HUDEP-2 (cell line): ENCODE data around the gene DNAH6.
A peak's percentile ranks its signal among the peaks of the same experiment; 100 is the strongest.

ENCODE experiments used
- DNase-seq, 76 experiments: peaks; one replicate each; lab custom pipeline; 2025; ENCODE audit not compliant: unreplicated experiment in 76 of 76; lab: John Stamatoyannopoulos, UW

DNAH6 gene

DNA sequence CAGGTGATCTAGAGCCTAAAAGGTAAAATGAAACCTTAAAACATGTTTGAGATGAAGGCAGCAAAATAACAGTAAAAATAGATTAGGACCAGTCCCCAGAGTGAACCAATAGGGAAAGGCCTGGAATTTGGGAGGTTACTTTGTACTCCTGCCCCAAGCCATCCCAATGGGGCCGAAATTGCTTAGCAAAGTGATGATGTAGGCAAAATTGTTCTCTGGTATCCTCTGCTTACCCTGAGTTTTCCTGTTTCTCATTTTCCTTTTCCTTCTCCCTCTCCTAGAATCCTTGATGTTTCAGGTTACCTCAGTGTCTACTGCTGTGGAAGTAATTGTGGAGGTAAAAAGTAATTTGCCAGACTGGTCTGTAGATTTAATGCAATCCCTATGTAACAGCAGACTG is 271.7 kb downstream of the DNAH6 start:
- no peak for DNase-seq

DNA sequence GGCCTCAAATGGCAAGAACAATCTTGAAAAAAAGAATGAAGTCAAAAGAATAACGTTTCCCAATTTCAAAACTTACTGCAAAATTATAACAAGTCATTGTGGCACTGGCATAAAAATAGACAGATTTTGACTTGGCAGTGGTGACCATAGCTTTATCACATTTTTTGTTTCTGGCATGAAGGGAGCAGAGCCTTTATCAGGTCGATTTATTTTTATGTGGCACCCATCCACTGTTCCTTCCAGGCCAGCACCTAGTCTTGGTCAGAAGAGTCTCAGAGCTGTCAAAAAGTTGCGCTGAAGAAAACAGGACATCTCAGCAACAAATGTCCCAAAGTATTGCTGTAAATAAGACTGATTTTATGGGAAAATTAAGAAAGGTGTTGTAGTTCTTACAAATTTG is 272.2 kb downstream of the DNAH6 start:
- DNase-seq: no peak

DNA sequence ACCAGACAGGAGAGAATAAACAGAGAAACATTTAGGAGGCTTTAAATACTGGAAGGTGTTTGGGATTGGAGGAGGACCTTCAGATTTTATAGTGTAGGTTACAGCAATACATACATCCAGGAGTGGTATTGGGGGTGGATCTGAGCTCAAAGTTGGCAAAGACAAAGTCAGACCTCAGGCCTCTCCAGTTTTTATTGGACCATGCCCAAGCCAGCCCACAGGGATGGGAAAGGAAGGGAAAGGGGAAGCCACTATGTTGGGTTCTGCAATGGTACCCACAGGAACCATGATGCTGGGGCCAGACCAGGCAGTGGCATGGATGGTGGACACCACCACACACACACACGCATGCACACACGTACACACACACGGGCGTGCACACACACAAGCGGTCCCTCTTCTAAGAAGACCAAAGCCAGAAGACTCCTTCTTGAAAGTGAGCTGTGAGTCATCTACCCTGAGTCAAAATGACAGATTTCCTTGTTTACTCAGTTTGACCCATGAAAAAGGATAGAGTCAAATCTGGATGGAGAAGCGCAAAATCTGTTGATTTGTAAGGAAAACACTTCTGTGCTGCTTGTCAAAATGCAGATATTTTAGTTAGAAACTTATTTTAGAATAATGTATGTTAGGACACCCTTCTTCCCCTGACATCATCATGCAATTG is 276.7 kb downstream of the DNAH6 start:
- DNase-seq: no peak

DNA sequence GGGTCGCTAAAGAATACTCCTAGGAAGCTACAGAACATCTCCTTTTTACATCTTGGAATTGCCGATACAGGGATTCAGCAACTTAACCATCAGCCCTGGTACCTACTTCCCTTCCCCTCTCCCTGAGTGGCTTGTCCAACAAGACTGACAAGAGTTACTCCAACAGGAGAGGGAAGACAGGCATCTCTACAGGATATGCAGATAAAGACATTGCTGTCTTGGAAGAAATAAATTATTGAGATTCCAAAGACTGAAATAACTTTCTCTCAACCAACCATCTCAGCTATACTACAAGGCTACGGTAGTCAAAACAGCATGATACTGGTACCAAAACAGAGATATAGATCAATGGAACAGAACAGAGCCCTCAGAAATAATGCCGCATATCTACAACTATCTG is 277.3 kb downstream of the DNAH6 start:
- DNase-seq: no peak

DNA sequence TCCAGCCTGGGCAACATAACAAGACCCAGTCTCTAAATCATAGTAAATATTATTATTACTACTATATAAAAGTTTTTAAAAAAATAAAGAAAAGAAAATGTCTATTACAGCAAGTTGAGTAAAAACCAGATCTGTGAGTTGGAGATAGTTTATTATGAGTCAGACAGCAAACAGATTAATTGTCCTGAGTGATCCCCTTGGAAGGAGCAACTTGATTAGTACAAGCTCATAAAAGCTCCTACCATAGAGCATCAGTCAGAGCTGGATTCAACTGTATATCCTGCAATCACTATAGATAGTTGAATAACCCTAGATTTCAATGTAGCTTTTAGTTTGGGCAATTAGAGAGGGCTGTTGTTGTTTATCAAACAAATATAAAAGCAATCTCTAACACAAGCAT is 280.5 kb downstream of the DNAH6 start:
- DNase-seq: no peak

DNA sequence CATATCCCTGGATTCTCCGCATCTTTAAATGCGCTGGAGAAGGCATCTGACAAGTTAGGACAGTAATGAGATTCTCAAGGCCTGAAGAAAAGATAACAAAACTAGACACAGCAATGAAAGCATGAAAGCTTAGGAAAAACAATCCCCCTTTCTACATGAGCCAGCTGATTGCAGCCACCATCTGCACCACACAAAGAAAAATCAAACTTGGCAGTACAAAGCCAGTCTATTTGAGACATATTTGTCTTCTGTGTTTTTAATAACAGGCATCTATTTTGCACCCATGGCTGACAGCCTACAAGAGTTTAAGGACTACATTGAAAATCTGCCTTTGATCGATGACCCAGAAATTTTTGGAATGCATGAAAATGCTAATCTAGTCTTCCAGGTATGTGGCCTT is 281.0 kb downstream of the DNAH6 start:
- DNase-seq: no peak

DNA sequence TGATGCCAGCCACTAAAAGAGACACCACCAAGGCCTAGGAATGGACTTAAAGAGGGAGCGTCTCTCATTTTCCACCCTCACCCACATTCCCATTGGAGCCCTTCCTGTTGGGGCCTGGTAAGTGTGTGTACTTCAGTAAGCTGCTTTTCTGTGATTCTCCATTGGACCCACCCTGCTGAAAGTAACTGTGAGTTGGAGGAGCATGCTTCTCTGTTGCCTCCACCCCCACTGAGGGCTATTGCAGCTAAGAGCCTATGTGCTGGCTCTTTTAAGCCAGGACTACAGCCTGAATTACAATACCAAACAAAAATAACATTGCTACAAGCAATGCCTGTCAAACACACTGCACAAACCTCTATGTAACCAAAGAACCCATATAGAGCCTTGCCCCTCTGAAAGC is 283.5 kb downstream of the DNAH6 start:
- no peak for DNase-seq

DNA sequence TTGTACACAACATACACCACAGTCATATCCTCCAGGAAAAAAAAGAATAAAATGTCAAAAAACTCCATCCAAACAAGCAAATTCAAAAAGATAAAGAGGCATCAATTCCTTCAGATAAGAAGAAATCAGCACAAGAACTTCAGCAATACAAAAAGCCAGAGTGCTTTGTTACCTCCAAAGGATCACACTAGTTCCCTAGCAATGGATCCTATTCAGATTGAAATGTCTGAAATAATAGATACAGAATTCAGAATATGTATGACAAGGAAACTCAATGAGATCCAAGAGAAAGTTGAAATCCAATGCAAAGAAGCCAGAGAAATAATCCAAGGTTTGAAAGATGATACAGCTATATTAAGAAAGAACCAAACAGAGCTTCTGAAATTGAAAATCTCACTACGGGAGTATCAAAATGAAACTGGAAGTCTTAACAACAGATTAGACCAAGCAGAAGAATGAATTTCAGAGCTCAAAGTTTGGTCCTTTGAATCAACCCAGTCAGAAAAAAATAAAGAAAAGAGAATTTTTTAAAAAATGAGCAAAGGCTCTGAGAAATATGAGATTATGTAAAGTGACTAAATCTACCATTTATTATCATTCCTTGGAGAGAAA is 284.0 kb downstream of the DNAH6 start:
- DNase-seq: no peak

DNA sequence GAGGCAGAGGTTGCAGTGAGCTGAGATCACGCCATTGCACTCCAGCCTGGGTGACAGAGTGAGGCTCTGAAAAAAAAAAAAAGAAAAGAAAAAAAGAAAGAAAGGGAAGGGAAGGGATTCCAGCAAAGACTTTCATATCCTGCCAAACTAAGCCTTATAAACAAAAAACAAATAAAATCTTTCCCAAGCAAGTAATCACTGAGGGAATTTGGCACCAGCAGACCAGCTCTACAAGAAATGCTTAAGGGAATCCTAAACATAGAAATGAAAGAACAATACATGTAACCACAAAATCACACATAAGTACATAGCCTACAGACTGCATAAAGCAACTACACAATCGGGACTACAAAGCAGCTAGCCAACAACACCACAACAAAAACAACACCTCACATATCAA is 285.5 kb downstream of the DNAH6 start:
- DNase-seq: no peak

DNA sequence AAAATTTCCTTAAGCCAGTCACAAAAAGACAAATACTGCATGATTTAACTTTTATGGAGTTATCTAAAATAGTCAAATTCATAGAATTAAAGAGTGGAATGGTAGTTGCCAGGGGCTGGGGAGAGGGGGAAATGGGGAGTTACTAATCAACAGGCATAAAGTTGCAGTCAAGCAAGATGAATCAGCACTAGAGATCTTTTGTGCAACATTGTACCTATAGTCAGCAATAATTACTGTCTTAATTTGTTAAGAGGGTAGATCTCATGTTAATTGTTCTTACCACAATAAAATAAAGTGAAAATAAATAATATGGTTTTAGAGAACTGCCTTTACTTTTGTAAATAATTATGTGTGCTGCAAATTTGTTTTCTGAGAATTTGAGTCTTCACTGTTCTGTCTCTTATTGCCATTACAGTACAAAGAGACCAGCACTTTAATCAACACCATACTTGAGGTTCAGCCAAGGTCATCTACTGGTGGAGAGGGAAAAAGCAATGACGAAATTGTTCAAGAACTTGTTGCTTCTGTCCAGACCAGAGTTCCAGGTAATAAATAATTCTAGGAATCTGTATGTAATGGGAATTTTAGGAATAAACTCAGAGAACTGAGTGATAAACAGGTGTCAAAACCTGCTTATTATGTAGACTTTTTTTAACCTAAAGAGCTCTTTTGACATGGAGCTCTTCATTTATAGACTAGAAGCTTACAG is 289.1 kb downstream of the DNAH6 start:
- no peak for DNase-seq

DNA sequence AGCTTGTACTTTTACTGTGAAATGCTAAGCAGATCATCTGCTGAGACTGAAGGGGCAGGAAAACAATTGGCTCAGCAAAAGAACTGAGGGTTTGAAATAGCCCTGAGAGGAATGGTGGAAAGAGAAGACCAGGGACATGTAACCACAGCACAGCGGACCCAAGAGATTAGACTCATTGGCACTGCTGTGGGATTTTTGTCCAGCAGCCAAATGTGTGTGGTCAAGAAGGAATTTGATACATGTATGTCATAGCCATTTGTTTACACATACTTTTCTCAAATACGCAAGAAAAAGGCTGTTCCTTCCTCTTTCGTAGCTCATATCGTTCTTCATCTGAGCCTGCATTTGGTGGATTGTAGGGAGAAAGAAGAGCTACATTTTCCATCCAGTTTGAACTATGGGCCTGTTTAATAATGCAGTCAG is 290.8 kb downstream of the DNAH6 start:
- DNase-seq: peak in 9 of 76 experiments; percentile 7 to 44 (median 41)

DNA sequence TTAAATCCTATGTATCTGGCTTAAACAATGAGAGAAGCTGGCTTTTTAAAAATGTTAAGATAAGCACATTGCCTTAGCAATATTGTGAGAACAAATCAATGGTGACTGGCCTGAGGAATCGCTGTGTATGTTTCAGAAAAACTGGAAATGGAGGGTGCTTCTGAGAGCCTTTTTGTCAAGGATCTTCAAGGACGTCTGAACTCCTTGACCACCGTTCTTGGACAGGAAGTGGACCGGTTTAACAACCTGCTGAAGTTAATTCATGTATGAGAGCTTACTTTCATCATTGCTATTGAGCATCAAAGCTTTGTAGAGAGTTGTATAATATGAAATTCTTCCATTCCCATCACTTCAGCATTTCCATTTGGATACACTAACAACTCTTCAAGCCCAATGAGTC is 292.0 kb downstream of the DNAH6 start:
- no peak for DNase-seq

DNA sequence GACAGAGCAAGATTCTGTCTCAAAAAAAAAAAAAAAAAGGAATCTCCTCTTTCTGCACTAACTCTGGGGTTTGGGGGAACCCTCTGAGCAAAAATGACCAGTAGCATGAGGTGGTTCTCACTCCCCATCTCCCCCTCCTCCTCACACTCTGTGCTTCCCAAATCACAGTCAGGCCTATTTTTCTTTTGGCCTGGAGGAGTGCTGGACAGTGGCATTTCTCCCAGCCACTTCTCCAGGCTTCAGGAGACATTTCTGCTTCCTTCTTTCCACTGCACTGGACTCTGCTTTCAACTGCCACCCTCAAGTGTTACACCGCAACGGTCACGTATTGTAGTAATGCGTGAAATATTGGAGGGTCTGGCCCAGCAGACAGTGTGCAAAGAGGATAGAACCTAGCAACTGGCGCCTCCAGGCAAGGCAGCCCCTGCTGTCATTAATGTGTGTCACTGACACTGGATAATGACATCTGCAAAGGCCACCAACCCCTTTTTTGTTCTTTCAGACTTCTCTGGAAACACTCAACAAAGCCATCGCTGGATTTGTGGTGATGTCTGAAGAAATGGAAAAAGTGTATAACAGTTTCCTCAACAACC is 295.6 kb downstream of the DNAH6 start:
- DNase-seq: no peak

DNA sequence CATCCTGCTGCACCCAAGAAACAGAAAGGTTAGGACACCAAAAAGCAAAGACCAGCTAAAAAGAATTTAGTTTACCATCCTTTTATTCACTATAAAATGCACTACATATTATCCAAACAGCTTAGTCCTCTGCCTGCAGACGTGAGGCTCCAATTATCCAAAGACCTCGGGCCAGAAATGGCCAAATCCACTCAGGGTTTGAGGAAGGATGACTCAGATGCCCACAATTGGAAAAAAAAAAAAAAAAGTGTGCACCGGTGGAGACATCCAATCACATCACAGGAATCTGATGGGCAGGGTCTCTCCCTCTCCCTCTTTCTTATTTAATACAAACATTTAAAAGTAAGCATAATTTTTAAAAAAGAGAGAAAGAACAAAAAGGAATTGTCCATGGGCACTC is 298.8 kb downstream of the DNAH6 start:
- DNase-seq: no peak

DNA sequence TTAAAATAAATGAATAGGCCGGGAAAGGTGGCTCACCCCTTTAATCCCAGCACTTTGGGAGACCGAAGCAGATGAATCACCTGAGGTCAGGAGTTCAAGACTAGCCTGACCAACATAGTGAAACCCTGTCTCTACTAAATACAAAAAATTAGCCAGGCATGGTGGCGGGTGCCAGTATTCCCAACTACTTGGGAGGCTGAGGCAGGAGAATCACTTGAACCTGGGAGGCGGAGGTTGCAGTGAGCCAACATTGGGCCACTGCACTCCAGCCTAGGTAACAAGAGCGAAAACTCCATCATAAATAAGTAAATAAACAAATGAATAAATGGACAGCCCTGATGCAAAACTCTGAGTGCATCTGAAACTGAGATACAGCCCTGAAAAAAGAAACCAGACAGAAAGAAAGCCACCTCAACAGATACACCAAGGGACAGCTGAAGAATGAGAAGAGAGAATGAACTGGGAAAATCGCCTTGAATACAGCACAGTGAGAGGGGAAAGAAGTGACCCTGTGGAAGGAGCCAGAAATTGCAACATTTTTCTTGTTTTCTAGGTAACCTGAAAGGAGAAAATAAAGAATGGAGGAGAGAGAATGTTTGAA is 300.2 kb downstream of the DNAH6 start:
- DNase-seq: no peak

DNA sequence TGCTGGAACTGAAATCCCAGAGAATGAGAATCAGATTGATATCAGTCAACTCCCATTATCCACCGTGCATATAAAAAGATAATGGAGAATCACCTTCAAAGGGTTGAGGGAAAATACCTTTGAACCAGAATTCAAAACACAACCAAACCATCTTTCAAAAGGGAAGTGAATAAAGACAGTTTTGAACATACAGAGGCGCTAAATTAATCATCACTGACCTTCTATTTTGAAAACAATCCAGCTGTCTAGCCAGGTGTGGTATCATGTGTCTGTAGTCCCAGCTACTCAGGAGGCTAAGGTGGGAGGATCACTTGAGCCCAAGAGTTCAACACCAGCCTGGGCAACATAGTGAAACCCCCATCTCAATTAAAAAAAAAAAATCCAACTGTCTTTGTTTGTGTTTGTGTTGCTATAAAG is 300.9 kb downstream of the DNAH6 start:
- DNase-seq: no peak

DNA sequence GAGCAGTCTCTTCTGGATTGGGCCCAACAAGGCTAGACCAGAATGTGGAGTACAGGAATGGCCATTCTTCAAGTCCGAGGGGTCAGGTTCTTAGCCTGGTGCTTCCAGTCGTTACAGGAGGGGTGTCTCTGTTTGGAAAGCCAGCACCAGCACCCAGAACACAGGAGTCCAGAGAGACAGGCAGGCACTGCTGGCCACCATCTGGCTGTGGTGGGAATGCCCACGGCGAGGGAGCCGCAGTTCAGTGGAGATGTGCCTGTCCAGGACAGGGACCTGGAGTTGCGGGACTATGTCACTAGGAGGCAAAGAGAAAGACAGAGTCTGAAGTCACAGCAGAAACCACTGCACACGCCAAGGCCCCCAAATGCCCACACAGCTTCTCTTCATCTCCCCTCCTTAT is 305.5 kb downstream of the DNAH6 start:
- no peak for DNase-seq

DNA sequence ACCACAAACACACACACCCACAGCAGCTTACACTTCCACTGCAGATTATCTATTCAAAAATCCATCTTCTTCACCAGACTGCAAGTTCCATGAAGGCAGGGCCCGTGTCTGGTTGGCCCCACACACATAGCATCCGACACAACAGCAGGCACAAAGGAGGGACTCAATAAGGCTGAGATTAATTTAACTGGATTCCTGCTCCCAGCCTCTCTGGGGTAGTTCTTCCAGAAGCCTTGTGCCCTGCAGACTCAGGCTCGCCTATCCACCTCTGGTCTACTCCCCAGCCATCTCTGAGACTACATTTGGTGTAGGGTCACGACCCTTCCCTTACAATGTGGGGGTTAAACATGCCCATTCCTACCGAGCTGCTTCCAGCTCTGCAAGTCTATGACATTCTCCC is 306.9 kb downstream of the DNAH6 start:
- no peak for DNase-seq

DNA sequence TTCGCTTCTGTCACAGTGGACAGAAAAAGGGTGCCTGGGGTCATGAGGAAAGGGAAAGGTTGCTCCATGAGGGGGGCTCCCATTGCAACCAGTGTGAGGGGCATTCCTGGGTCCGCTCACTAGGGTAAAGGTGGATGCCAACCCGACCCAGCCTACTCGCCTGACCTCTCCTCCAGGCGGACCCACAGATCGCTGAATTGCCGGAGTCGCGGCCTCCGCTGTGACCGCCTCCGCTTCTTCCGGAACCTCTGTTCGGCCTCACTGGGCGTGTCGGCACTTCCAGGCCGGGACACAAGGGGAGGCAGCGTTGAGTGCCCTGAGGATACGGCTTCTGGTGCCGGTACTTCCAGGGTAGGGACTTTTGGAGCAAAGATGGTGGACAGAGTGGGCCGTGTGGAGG is 307.5 kb downstream of the DNAH6 start:
- DNase-seq: no peak

DNA sequence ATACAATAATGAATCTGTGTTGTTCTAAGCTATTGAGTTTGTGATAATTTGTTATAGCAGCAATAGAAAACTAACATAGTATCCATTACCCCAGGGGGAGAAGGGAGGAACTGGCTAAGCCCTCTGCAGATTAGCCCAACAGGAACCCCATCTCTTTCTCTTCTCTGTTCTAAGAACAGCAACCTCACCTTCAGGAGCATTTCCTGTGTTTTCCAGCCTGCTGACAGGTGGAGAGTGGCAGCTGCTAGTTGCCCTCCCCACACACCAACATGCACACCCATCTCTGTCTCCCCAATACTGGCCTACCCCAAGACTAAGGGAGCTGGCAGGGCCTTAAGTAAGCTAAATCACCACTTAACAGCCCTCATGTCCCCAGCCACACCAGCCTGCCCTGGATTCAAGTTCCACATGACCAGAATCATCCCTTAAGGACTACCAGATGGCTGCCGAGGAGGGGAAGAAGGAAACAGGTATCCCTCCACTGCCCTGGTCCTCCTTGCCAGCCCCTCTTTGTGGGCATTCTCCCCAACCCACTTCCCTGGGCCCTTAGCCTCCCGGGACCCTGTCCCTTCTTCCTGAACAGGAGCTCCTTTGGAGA is 311.8 kb downstream of the DNAH6 start:
- no peak for DNase-seq

DNA sequence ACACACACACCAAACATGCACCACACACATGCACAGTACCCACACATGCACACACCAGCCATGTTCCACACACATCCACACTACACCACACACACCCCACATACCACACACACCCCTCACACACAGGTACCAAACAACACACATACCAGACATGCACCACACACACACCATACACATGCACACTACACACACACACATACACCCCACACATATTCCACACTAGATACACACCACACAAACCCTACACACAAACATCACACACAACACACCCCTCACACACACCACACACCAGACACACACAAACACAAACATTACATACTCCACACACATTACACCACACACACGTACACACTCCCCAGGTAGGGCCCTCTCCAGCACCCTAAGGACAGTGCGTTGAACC is 313.4 kb downstream of the DNAH6 start:
- no peak for DNase-seq
